ENCODE data around the gene CCN6. TPM values are rescaled to one million over a fixed set of nuclear protein-coding genes. Genes with fewer than 3 reads are reported as not detected.

CCN6 gene
- not detected for total RNA-seq
- under 1 TPM in 1 of 3 donors, not detected in 2; 0.01 TPM for polyA plus RNA-seq
- long read RNA-seq, donor 1: 0 reads
- long read RNA-seq, donor 2: 0 reads

GRCh38 chr6:112054001-112054400, at the start of gene CCN6:
TSS of gene CCN6 (plus strand) at chr6:112054104. CDS start at chr6:112054358, 254 bp downstream.
- WGBS, 3 donors: 87 to 89% (median 88%) methylated on average over 12 of the region's 12 CpGs
- Histone ChIP-seq H3K27ac (no peak within 1 kb of the TSS), H3K36me3 (ENCODE audit: insufficient read depth in 1 of 2, low read depth in 1 of 2) (no peaks in the 10 kb centered on the region), H3K27me3 (ENCODE audit: insufficient read depth in 3 of 3, low read length in 2 of 3) (no peaks in the 10 kb centered on the region), H3K4me1 (no peaks in the 10 kb centered on the region), H3K9me3 (no peaks in the 10 kb centered on the region), H3K4me3 (no peak within 1 kb of the TSS)
- no peak for ATAC-seq
- no peak for DNase-seq
- intact Hi-C loops (cut with DNase I): no loop called here
- no peak for TF ChIP-seq CTCF (IDR thresholded peaks at IDR 0.05)

GRCh38 chr6:112004201-112005012, 49.5 kb upstream of the CCN6 start:
- DNase-seq: no peak
- peak in 1 of 4 donors; percentile 8 for ATAC-seq
- Histone ChIP-seq H3K27me3 (ENCODE audit: insufficient read depth in 3 of 3, low read length in 2 of 3) (no peaks in the 10 kb centered on the region), H3K4me1 (no peaks in the 10 kb centered on the region), H3K36me3 (ENCODE audit: insufficient read depth in 1 of 2, low read depth in 1 of 2) (no peaks in the 10 kb centered on the region), H3K27ac (peak overlapping the region; percentile 16), H3K9me3 (no peaks in the 10 kb centered on the region), H3K4me3 (no peak overlapping the region)
- TF ChIP-seq CTCF (IDR thresholded peaks at IDR 0.05): no peak
- intact Hi-C loops (cut with DNase I): no loop called here
- WGBS, 3 donors: 34 to 49% (median 38%) methylated on average over 5 of the region's 5 CpGs

- ATAC-seq (peak in 1 of 4 donors; percentile 29), DNase-seq (peak in 1 of 2 donors; percentile 59)
- Histone ChIP-seq H3K27ac (no peak overlapping the region), H3K27me3 (ENCODE audit: insufficient read depth in 3 of 3, low read length in 2 of 3) (no peaks in the 10 kb centered on the region), H3K4me1 (no peaks in the 10 kb centered on the region), H3K9me3 (no peaks in the 10 kb centered on the region), H3K36me3 (ENCODE audit: insufficient read depth in 1 of 2, low read depth in 1 of 2) (no peaks in the 10 kb centered on the region), H3K4me3 (no peak overlapping the region)
- intact Hi-C loops (cut with DNase I): no loop called here
- TF ChIP-seq CTCF (IDR thresholded peaks at IDR 0.05): no peak
- 8 to 14% (median 14%) methylated on average over 1 of the region's 1 CpG for WGBS, 3 donors
Observed at GRCh38 chr6:112005013-112005371, 48.9 kb upstream of the CCN6 start.

- intact Hi-C loops (cut with DNase I): no loop called here
- H3K27ac ChIP-seq: no peak overlapping the region
- WGBS, 3 donors: 18 to 37% (median 24%) methylated on average over 2 of the region's 2 CpGs
- H3K36me3 ChIP-seq (ENCODE audit: insufficient read depth in 1 of 2, low read depth in 1 of 2): no peaks in the 10 kb centered on the region
- TF ChIP-seq CTCF (IDR thresholded peaks at IDR 0.05): no peak
- no peak overlapping the region for H3K4me3 ChIP-seq
- no peaks in the 10 kb centered on the region for H3K27me3 ChIP-seq (ENCODE audit: insufficient read depth in 3 of 3, low read length in 2 of 3)
- no peaks in the 10 kb centered on the region for H3K4me1 ChIP-seq
- ATAC-seq: no peak
- H3K9me3 ChIP-seq: no peaks in the 10 kb centered on the region
- DNase-seq: no peak
Observed at GRCh38 chr6:112007254-112007653, 46.6 kb upstream of the CCN6 start.
